Right lobe of liver (tissue), 4 donors: Measurements from ENCODE around the gene LRRC7.

Source experiments
- POLR2A ChIP-seq: fragments of 450-650 bp; IDR thresholded peaks from one replicate; pipeline ENCODE4 v1.6.1; 2017; ENCODE audit warnings: antibody characterized with exemption, mild to moderate bottlenecking
- TF ChIP-seq, protein P1 (sequence below), 4 donors: fragments of 200-600 bp in 3 of 4; fragments of 450-650 bp in 1 of 4; IDR thresholded peaks; one replicate each; pipeline versions ENCODE4 v1.5.1 to v1.8.0; 2016 to 2022; ENCODE audit warnings: antibody characterized with exemption in 4 of 4, mild to moderate bottlenecking in 2 of 4
- donor health status: DM: no; HTN: no; CAD: no.
- donor health status: DM: no; HTN: no; CAD: no.
- donor health status: DM: no; HTN: yes; CAD: no.

DNA sequence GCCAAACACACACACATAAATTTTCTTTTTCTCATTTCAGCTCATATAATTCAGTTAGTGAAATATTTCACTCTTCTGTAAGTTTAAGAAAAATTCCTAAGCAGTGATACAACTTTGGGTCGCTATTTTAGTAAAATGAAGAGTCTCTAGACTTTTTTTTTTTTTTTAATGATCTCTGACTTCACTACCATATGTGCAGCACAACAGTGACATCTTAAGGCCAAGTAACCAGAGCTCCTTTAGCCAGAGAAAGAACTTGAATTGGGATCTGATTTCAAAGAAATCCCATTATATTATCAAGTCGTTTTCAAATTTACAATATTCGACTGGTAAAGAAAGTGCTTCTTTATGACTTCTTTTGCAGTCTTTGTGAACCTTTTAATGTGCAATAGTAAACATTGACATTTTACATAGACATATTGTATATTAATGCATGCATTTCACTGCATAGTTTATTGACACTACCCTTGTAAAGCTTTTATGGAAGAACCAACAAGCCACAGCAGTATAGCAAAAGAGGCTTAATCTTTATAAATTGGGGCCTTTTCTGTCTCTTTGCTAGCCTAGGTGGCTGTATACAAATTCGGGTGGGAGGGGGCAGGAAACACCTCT is 575.4 kb downstream of the LRRC7 start:
- TF ChIP-seq, protein P1, sequence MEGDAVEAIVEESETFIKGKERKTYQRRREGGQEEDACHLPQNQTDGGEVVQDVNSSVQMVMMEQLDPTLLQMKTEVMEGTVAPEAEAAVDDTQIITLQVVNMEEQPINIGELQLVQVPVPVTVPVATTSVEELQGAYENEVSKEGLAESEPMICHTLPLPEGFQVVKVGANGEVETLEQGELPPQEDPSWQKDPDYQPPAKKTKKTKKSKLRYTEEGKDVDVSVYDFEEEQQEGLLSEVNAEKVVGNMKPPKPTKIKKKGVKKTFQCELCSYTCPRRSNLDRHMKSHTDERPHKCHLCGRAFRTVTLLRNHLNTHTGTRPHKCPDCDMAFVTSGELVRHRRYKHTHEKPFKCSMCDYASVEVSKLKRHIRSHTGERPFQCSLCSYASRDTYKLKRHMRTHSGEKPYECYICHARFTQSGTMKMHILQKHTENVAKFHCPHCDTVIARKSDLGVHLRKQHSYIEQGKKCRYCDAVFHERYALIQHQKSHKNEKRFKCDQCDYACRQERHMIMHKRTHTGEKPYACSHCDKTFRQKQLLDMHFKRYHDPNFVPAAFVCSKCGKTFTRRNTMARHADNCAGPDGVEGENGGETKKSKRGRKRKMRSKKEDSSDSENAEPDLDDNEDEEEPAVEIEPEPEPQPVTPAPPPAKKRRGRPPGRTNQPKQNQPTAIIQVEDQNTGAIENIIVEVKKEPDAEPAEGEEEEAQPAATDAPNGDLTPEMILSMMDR (IDR thresholded peaks at IDR 0.05) = peak in 1 of 4 donors; percentile 18
- no peak for TF ChIP-seq POLR2A
